Sciatic nerve (tissue), 2 donors: Measurements from ENCODE around the gene ZMIZ2. TPM values are rescaled to one million over a fixed set of nuclear protein-coding genes. Genes with fewer than 3 reads are reported as not detected.
A peak's percentile ranks its signal among the peaks of the same experiment; 100 is the strongest.
"Not testable (repeated sequence)": the region's sequence is repeated elsewhere in the genome, so short reads cannot be mapped to it uniquely, and the experiment has no call there.

Experiments
- ATAC-seq: fragments of 200-7000 bp; cut with Tn5 transposase; one replicate; pipeline ENCODE4 v1.9.1; 2020; ENCODE audit warnings: mild to moderate bottlenecking, moderate library complexity
- DNase-seq: peaks from one replicate; pipeline ENCODE4 v3.0.0-alpha.2; 2020; ENCODE audit warnings: low spot score
- intact Hi-C: fragments of 100-400 bp; cut with DNase I; formaldehyde crosslinking; loops from one replicate; pipeline ENCODE4 v1.14.2; 2022
- total RNA-seq: library from RNA; stranded (reverse); fragmentation: NEBNext Ultra II Directional; extraction: Animal tissue kit (Norgen Biotek cat#: 25700); gene quantifications from one replicate; pipeline ENCODE4 v1.2.1, GENCODE V29; 2021
- donor health status: DM: no; HTN: no; CAD: no.
- donor health status: DM: no; HTN: no; CAD: no.

The ZMIZ2 gene
- total RNA-seq, 1 donor from 2014 or later: 92.7 TPM

- ATAC-seq (no peak), DNase-seq (no peak)
- intact Hi-C loops: no loop called here
Observed at GRCh38 chr7:44794331-44794730, 45.7 kb downstream of the ZMIZ2 start.

GRCh38 chr7:44796034-44796503 lies 47.4 kb downstream of the ZMIZ2 start:
- intact Hi-C loops: no loop called here
- ATAC-seq (no peak), DNase-seq (no peak)

GRCh38 chr7:44796504-44797328 lies 48.1 kb downstream of the ZMIZ2 start, which contains the start of gene PPIA:
Gene PPIA (plus strand): TSS chr7:44796681. CDS start chr7:44796725, 44 bp downstream.
- intact Hi-C loops: no loop called here
- DNase-seq: peak; percentile 99
- ATAC-seq: peak; percentile 96

GRCh38 chr7:44797329-44798258 lies 48.9 kb downstream of the ZMIZ2 start:
- ATAC-seq (peak; percentile 91), DNase-seq (peak; percentile 92)
- intact Hi-C loops: no loop called here

- intact Hi-C loops: no loop called here
- no peak for ATAC-seq
Observed at GRCh38 chr7:44798649-44799305, 50.1 kb downstream of the ZMIZ2 start.

GRCh38 chr7:44799939-44800338 lies 51.3 kb downstream of the ZMIZ2 start:
- intact Hi-C loops: no loop called here
- ATAC-seq: no peak
- DNase-seq: no peak

More at GRCh38 chr7:44798649-44799305, 50.1 kb downstream of the ZMIZ2 start:
- DNase-seq: no peak

- ATAC-seq: no peak
- intact Hi-C loops: no loop called here
- DNase-seq: no peak
Observed at GRCh38 chr7:44801890-44802289, 53.2 kb downstream of the ZMIZ2 start.

GRCh38 chr7:44802418-44803025 lies 53.9 kb downstream of the ZMIZ2 start:
- intact Hi-C loops: no loop called here
- no peak for DNase-seq
- no peak for ATAC-seq

GRCh38 chr7:44803828-44804519 lies 55.3 kb downstream of the ZMIZ2 start:
- intact Hi-C loops, DNase-seq, ATAC-seq: not testable (repeated sequence)

GRCh38 chr7:44805950-44806349 lies 57.3 kb downstream of the ZMIZ2 start:
- intact Hi-C loops: no loop called here
- no peak for DNase-seq
- no peak for ATAC-seq

- intact Hi-C loops: no loop called here
- DNase-seq: no peak
- ATAC-seq: no peak
Observed at GRCh38 chr7:44808914-44809393, 60.3 kb downstream of the ZMIZ2 start.

GRCh38 chr7:44811093-44811492 lies 62.4 kb downstream of the ZMIZ2 start:
- intact Hi-C loops: no loop called here
- no peak for ATAC-seq
- no peak for DNase-seq

GRCh38 chr7:44811571-44811970 lies 62.9 kb downstream of the ZMIZ2 start:
- DNase-seq: no peak
- ATAC-seq: no peak
- intact Hi-C loops: no loop called here

- intact Hi-C loops: no loop called here
- ATAC-seq (no peak), DNase-seq (no peak)
Observed at GRCh38 chr7:44814919-44815318, 66.3 kb downstream of the ZMIZ2 start.

- intact Hi-C loops: no loop called here
- no peak for DNase-seq
- ATAC-seq: no peak
Observed at GRCh38 chr7:44819292-44819691, 70.6 kb downstream of the ZMIZ2 start.
